DMS53 treated with DMSO at 0.1 percent for 48 hours (cell line): ENCODE results near the gene NINJ2.

ENCODE experiments used
- DNase-seq: peaks from one replicate; lab custom pipeline; 2025; ENCODE audit not compliant: unreplicated experiment; lab: John Stamatoyannopoulos, UW

Gene NINJ2

DNA sequence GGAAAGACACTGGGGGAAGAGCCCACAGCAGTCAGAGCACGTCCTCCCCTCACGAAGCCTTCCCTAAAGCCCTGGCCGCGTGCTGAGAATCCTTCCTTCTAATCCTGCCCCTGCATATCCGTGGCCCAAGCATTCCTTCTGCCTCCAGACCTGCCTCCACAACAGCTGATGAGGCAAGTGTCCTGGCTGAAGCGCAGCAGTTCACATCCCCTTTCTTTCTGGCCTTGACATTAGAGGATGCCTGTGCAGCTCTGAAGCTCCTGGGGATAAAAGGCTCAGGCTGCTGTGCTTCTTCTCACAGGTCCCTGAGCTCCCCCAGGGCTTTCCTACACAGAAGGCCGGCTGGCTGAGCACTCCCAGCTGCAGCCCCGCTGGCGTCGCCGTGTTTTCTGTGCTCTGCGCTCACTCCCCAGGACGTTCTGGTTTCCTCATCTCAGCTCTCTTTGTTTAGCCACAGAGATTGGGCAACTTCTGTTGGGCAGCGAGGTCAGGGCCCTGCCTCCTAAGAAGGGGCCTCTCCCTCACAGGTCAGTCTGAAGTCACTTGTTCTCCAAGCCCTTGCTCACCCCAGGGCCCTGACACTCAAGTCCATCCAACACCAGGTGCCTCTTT, 45.8 kb downstream of the NINJ2 start:
- no peak for DNase-seq

DNA sequence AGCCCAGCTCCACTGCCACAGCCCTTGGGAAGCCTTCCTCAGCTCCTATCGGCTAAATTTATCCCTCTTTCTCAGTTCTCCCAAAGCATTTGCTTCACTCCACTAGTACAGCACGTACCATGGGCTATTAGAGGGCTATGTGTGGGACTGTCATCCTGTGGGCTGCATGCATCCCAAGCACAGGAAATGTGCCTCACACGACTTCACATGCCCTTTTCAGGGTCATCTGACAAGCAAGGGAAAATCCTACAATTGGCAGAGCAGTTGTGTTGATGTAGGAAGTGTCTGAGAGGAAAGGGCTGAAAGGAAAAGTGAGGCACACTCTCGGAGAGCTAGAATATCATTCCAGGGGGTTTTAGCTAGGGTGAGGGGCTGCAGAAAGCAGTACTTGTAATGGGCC, 47.6 kb downstream of the NINJ2 start:
- no peak for DNase-seq

- no peak for DNase-seq
These were observed 48.8 kb downstream of the NINJ2 start for GRCh38 chr12:614411-614970.

DNA sequence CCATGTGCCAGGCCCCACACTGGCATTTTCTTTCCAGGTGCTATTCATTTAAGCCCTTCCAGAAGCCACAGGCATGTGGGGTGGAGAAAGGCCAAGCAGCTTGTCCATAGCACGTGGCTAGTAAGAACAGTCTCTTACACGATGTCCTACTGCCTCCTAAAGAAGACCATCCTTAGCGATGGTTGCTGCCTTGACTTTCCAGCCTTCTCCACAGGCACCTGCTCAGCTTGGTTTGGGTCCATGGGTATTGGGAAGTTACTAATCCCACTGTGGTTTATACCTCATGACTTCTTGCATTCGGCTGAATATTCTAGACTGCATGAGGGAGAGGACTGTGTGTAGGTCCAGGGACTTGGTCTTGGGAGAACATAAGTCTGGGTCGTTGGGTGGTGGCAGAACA, 49.2 kb downstream of the NINJ2 start:
- no peak for DNase-seq

GRCh38 chr12:612886-613285, 50.4 kb downstream of the NINJ2 start:
- no peak for DNase-seq

DNA sequence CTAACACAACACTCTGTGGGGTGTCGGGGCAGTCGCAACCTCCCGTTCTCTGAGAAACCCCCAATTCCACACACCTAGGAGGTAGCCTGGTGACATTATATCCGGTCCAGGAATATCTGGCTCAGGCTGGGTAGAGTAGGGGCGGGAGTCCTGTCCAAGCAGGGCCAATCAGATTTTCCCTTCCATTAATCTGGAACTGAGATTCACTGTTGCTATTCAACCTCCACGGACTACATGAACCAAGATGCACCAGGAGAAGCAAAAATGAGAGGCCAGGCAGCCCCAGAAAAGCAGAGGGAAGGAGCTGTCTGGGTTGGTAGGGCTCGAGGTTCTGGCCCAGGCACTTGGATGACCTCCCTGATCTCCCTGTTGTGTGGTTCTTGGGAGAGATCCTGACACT, 51.0 kb downstream of the NINJ2 start:
- DNase-seq = no peak

- DNase-seq = no peak
These were observed 51.5 kb downstream of the NINJ2 start for GRCh38 chr12:611721-612120.

GRCh38 chr12:608921-609320, 54.3 kb downstream of the NINJ2 start:
- DNase-seq = no peak

- DNase-seq = no peak
These were observed 54.8 kb downstream of the NINJ2 start for GRCh38 chr12:608413-608812.

GRCh38 chr12:607541-608001, 55.7 kb downstream of the NINJ2 start:
- DNase-seq = peak; percentile 28

- no peak for DNase-seq
These were observed 58.3 kb downstream of the NINJ2 start for GRCh38 chr12:604956-605355.

DNA sequence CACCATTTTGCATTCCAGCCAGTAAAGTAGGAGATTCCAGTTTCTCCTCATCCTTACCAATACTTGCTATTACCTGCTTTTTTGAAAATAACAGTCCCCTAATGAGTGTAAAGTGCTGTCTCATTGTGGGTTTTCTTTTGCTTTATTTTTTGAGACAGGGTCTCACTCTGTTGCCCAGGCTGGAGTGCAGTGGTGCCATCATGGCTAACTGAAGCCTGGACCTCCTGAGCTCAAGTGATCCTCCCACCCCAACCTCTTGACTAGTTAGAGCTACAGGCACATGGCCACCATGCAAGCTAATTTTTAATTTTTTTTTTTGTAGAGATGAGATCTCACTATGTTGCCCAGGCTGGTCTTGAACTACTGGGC, 60.6 kb downstream of the NINJ2 start:
- no peak for DNase-seq

GRCh38 chr12:601976-602699, 61.1 kb downstream of the NINJ2 start:
- DNase-seq = peak; percentile 96

GRCh38 chr12:599756-600155, 63.5 kb downstream of the NINJ2 start:
- DNase-seq = no peak

DNA sequence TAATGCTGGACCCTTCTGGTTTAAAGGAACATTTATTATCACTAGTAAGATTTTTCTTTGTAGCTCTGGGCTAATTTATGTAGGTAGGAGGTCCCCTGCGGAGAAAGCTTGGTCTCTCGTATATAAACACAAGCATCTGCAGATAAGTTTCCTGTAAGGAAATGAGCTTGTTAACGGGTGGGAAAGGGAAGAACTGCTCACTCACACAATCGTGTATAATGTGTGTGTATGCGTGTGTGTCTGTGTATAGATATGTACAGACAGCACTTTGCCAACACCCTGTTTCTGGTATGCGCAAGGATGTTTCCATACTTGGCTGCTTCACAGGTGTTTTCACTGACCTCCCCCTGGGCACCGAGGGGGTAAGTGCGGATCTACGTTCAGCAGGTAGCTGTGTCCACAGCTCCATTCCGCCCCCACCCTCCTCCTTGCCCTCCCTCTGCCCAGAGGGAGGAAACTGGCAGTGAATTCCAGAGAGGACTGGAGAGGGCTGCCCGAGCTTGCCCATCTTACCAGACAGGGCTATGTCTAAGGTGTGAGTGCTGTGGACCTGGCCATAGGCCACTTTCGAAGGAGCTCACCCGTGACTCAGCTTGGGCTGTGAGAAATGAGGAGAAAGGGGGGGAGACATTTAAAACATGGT, 65.2 kb downstream of the NINJ2 start:
- no peak for DNase-seq

DNA sequence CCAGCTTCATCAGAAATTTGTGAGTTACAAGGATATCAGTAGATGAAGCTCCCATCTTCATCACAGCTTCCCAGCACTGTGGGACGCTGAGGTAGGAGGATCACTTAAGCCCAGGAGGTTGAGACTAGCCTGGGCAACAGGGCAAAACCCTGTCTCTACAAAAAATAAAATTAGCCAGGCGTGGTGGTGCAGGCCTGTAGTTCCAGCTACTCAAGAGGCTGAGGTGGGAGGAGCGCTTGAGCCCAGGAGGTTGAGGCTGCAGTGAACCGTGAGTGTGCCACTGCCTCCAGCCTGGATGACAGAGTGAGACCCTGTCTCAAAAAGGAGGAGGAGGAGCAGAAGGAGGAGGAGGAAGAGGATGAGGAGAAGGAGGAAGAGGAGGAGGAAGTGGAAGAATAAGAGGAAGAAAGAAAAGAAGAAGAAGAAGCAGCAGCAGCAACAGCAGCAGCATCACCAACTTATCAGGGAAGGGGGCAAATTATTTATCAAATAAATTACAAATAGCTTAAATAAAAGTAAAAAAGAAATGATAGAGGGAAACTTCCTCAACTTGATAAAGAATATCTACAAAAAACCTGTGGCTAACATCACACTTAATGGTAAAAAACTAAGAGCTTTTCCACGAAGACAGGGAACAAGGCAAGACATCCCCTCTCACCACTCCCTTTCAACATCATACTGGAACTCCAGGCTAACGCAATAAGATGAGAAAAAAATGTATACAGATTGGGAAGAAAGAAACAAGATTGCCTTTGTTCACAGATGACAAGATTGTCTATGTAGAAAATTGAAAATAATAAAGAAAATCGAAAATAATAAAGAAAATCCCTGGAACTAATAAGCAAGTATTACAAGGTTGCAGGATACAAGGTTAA, 69.6 kb downstream of the NINJ2 start:
- no peak for DNase-seq

DNA sequence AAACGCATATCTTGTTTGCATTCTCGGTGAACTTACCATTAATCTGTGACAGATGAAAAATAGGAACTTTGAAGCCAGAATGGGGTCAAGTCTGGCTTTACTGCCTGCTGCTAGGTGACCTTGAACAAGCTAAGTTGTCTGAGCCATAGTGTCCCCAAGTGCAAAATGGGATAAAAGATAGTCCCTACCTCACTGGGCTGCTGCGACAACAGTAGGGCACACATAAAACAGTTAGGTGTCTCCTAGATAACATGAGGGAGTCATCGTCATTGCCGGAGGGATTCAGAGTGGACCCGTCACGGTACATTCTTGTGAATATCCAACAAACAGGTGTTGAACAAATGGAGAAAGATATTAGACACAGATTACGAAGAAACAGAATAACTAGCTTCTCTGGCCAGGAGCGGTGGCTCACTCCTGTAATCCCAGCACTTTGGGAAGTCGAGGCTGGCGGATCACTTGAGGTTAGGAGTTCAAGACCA, 71.2 kb downstream of the NINJ2 start:
- DNase-seq = no peak

- DNase-seq = no peak
These were observed 71.8 kb downstream of the NINJ2 start for GRCh38 chr12:591167-592023.

GRCh38 chr12:590206-590750, 73.0 kb downstream of the NINJ2 start:
- no peak for DNase-seq

DNA sequence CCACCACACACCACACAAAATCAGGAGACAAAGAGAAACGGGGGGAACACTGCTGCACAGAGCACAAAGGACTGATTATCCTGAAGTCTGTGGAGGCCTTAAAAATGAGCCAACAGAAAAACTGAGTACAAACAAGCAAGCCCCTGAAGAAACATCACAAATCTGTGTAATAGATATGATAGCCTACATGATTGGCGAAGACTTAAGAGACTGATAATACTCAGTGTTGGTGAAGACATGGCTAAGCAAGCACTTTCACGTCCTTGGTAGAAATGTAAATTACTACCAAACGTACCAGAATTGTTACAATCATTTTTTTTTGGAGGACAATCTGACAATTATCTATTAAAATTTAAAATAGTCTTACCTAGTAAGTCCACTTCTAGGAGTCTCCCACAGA, 74.6 kb downstream of the NINJ2 start:
- no peak for DNase-seq
